ENCODE results near the gene SLITRK6.

DNA sequence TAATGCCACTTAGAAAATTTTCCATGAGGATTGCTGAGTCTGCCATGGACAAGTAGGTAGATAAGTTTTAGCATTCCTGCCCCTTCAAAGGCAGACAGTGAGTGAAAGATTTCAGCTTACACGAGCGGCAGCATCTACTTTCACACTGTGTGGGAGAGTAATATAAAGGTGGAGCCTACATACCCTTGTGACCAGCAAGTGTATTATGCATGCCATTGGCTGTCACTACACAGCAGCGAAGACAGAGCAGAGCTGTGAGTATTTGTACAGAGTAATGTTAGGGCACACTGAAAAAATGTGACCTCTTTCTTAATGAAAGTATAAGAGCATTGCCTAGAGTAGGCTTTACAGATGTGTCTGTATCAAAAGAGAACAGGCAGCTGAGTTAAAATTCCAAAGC, 14.0 kb downstream of the SLITRK6 start:
- TF ChIP-seq MAX (IDR thresholded peaks at IDR 0.05) (no peak), CTCF (IDR thresholded peaks at IDR 0.05; ENCODE audit: low read depth, low read length, missing input control) (no peak), TAF1 (conservative IDR thresholded peaks at IDR 0.05) (no peak), YY1 (IDR thresholded peaks at IDR 0.05) (no peak), HNF4A (conservative IDR thresholded peaks at IDR 0.05) (no peak)
- TF ChIP-seq, protein P1, sequence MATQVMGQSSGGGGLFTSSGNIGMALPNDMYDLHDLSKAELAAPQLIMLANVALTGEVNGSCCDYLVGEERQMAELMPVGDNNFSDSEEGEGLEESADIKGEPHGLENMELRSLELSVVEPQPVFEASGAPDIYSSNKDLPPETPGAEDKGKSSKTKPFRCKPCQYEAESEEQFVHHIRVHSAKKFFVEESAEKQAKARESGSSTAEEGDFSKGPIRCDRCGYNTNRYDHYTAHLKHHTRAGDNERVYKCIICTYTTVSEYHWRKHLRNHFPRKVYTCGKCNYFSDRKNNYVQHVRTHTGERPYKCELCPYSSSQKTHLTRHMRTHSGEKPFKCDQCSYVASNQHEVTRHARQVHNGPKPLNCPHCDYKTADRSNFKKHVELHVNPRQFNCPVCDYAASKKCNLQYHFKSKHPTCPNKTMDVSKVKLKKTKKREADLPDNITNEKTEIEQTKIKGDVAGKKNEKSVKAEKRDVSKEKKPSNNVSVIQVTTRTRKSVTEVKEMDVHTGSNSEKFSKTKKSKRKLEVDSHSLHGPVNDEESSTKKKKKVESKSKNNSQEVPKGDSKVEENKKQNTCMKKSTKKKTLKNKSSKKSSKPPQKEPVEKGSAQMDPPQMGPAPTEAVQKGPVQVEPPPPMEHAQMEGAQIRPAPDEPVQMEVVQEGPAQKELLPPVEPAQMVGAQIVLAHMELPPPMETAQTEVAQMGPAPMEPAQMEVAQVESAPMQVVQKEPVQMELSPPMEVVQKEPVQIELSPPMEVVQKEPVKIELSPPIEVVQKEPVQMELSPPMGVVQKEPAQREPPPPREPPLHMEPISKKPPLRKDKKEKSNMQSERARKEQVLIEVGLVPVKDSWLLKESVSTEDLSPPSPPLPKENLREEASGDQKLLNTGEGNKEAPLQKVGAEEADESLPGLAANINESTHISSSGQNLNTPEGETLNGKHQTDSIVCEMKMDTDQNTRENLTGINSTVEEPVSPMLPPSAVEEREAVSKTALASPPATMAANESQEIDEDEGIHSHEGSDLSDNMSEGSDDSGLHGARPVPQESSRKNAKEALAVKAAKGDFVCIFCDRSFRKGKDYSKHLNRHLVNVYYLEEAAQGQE (IDR thresholded peaks at IDR 0.05), result no peak
